Thyroid gland (tissue), 4 donors: Measurements from ENCODE around the gene EN2.

Source experiments
- CTCF ChIP-seq, 6 experiments: fragments of 200-600 bp in 3 of 6; fragments of 450-650 bp in 3 of 6; sonication (generic) in 3 of 6; IDR thresholded peaks; one replicate each; pipeline ENCODE4 v1.5.1; 2016 to 2019; ENCODE audit warnings: antibody characterized with exemption in 6 of 6, mild to moderate bottlenecking in 2 of 6, inconsistent platforms in 1 of 6, moderate library complexity in 1 of 6
- POLR2A ChIP-seq, 2 donors: fragments of 450-650 bp; IDR thresholded peaks; one replicate each; pipeline ENCODE4 v1.6.1; 2017; ENCODE audit warnings: antibody characterized with exemption in 2 of 2, mild to moderate bottlenecking in 2 of 2, moderate library complexity in 1 of 2

- TF ChIP-seq CTCF (IDR thresholded peaks at IDR 0.05) (no peak), POLR2A (IDR thresholded peaks at IDR 0.05) (no peak)
These were observed 26.2 kb upstream of the EN2 start for GRCh38 chr7:155431711-155432110.
